NCI-H526 treated with DMSO at 0.1 percent for 48 hours (cell line): ENCODE measurements around the gene HMGCS2.

Experiments used
- DNase-seq: peaks from one replicate; lab custom pipeline; 2025; lab: John Stamatoyannopoulos, UW

Gene HMGCS2

GRCh38 chr1:119768778-119769177, at the start of gene HMGCS2:
Gene HMGCS2 (minus strand): TSS chr1:119768905. CDS start chr1:119768844, 61 bp downstream.
- DNase-seq = no peak

GRCh38 chr1:119818181-119818580, 49.5 kb upstream of the HMGCS2 start:
- no peak for DNase-seq

- DNase-seq = no peak
These were observed 47.7 kb upstream of the HMGCS2 start for GRCh38 chr1:119816407-119816806.

GRCh38 chr1:119815928-119816327, 47.2 kb upstream of the HMGCS2 start:
- DNase-seq = no peak

GRCh38 chr1:119815361-119815760, 46.7 kb upstream of the HMGCS2 start:
- no peak for DNase-seq

- DNase-seq = no peak
These were observed 45.6 kb upstream of the HMGCS2 start for GRCh38 chr1:119814288-119814687.

- no peak for DNase-seq
These were observed 43.4 kb upstream of the HMGCS2 start for GRCh38 chr1:119811985-119812557.

GRCh38 chr1:119811387-119811786, 42.7 kb upstream of the HMGCS2 start, which contains the start of gene REG4:
Gene REG4 (minus strand): TSS chr1:119811460. CDS start chr1:119808769, 2,691 bp downstream.
- DNase-seq = no peak

- DNase-seq = peak; percentile 79
These were observed 40.4 kb upstream of the HMGCS2 start for GRCh38 chr1:119808972-119809550.

- DNase-seq = no peak
These were observed 39.8 kb upstream of the HMGCS2 start for GRCh38 chr1:119808491-119808890.

GRCh38 chr1:119806489-119806888, 37.8 kb upstream of the HMGCS2 start:
- DNase-seq = no peak

GRCh38 chr1:119805746-119806145, 37.0 kb upstream of the HMGCS2 start:
- DNase-seq = no peak

GRCh38 chr1:119805247-119805646, 36.5 kb upstream of the HMGCS2 start:
- no peak for DNase-seq

- no peak for DNase-seq
These were observed 31.0 kb upstream of the HMGCS2 start for GRCh38 chr1:119799599-119800177.

- no peak for DNase-seq
These were observed 30.3 kb upstream of the HMGCS2 start for GRCh38 chr1:119799003-119799402.

- DNase-seq = no peak
These were observed 28.9 kb upstream of the HMGCS2 start for GRCh38 chr1:119797606-119798005.

GRCh38 chr1:119797162-119797561, 28.5 kb upstream of the HMGCS2 start:
- DNase-seq = no peak

- DNase-seq = no peak
These were observed 26.8 kb upstream of the HMGCS2 start for GRCh38 chr1:119795261-119796200.

- no peak for DNase-seq
These were observed 26.2 kb upstream of the HMGCS2 start for GRCh38 chr1:119794876-119795240.

- no peak for DNase-seq
These were observed 25.6 kb upstream of the HMGCS2 start for GRCh38 chr1:119794230-119794875.

- DNase-seq = no peak
These were observed 22.7 kb upstream of the HMGCS2 start for GRCh38 chr1:119791377-119791776.
